Measurements from ENCODE around the gene CEP68. TPM values are rescaled to one million over a fixed set of nuclear protein-coding genes. Genes with fewer than 3 reads are reported as not detected.
A peak's percentile ranks its signal among the peaks of the same experiment; 100 is the strongest.

Gene CEP68
- total RNA-seq, 2 donors from 2014 or later: 12.5 to 12.7 TPM

DNA sequence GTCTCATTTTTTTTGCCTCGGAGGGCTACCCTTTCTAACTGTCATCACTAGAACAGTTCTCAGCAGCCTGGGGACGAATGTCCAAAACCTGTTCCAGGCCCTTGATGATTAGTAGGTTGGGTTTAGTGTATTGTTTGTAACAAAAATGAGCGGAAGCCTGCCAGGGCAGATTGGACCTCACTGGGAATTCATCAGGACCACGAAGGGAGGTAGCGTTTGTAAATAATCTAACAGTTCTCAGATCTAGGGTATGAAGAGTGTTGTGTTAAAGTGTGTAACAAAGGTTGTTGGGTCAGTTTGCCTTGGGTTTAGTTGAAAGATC lies 799 bp downstream of the CEP68 start:
- peak overlapping the region; percentile 88 to 91 for H3K27ac ChIP-seq
- no peaks in the 10 kb centered on the region for H3K36me3 ChIP-seq
- H3K27me3 ChIP-seq: no peaks in the 10 kb centered on the region
- H3K4me3 ChIP-seq: peak overlapping the region; percentile 77 to 92
- TF ChIP-seq, protein P1, sequence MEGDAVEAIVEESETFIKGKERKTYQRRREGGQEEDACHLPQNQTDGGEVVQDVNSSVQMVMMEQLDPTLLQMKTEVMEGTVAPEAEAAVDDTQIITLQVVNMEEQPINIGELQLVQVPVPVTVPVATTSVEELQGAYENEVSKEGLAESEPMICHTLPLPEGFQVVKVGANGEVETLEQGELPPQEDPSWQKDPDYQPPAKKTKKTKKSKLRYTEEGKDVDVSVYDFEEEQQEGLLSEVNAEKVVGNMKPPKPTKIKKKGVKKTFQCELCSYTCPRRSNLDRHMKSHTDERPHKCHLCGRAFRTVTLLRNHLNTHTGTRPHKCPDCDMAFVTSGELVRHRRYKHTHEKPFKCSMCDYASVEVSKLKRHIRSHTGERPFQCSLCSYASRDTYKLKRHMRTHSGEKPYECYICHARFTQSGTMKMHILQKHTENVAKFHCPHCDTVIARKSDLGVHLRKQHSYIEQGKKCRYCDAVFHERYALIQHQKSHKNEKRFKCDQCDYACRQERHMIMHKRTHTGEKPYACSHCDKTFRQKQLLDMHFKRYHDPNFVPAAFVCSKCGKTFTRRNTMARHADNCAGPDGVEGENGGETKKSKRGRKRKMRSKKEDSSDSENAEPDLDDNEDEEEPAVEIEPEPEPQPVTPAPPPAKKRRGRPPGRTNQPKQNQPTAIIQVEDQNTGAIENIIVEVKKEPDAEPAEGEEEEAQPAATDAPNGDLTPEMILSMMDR (IDR thresholded peaks at IDR 0.05): no peak
- no peak for DNase-seq (ENCODE audit: low spot score)
- H3K9me3 ChIP-seq: no peaks in the 10 kb centered on the region
- peaks cover 0 to 52% of the 10 kb centered on the region in 2 donors for H3K4me1 ChIP-seq

DNA sequence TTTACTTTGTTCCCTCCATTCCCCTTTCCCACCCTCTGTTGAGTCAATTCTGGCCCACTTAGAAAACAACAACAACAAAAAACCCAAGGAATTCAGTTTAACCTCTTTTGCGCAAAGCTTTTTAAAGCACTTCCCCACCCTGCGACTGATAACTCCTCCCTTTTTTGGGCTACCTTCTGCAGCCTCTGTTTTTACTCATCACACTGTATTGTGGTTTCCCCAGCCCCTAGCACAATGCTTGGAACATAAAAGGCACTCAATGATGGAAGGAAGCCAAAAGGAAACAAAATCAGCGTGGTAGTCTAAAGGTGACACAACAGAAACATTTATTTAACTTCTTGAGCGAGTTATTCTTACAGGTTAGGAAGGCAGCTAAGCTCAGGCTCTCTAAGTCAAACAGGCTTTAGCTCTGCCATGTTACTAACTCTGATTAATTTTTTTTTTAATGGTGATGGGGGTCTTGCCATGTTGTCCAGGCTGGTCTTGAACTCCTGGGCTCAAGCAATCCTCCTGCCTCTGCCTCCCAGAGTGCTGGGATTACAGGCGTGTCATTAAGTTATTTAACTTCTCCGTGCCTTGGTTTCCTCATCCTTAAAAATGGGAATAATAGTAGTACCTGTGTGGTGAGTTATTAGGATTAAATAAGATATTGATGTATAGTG lies 1.3 kb downstream of the CEP68 start:
- DNase-seq (ENCODE audit: low spot score): no peak
- TF ChIP-seq, protein P1 (IDR thresholded peaks at IDR 0.05): no peak
- Histone ChIP-seq H3K9me3 (no peaks in the 10 kb centered on the region), H3K4me3 (peak overlapping the region; percentile 77 to 92), H3K36me3 (no peaks in the 10 kb centered on the region), H3K4me1 (peaks cover 0 to 52% of the 10 kb centered on the region in 2 donors), H3K27ac (peak overlapping the region; percentile 88 to 91), H3K27me3 (no peaks in the 10 kb centered on the region)

DNA sequence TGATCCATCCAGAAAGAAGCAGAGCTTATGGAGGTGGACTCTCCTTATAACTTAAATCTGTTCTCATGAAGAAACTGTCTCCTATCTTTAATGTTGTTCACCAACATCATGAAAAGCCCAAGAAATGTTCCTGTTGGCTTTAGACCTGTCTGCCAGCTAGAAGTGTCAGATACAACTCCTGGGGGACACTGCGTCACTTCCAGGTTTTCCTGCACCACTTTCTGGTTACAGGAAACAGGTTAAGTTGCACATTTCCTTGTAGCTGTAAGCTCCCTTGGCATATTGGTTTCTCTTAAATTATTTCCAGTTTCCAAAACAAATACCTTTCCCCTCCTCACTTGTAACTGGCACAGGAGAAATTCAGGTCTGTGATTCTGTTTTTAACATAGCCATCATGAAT lies 2.9 kb downstream of the CEP68 start:
- Histone ChIP-seq H3K27me3 (no peaks in the 10 kb centered on the region), H3K27ac (peak overlapping the region; percentile 10 to 33), H3K4me1 (peaks cover 0 to 55% of the 10 kb centered on the region in 2 donors), H3K36me3 (no peaks in the 10 kb centered on the region), H3K9me3 (no peaks in the 10 kb centered on the region), H3K4me3 (no peak overlapping the region)
- no peak for DNase-seq (ENCODE audit: low spot score)
- TF ChIP-seq, protein P1 (IDR thresholded peaks at IDR 0.05): no peak

DNA sequence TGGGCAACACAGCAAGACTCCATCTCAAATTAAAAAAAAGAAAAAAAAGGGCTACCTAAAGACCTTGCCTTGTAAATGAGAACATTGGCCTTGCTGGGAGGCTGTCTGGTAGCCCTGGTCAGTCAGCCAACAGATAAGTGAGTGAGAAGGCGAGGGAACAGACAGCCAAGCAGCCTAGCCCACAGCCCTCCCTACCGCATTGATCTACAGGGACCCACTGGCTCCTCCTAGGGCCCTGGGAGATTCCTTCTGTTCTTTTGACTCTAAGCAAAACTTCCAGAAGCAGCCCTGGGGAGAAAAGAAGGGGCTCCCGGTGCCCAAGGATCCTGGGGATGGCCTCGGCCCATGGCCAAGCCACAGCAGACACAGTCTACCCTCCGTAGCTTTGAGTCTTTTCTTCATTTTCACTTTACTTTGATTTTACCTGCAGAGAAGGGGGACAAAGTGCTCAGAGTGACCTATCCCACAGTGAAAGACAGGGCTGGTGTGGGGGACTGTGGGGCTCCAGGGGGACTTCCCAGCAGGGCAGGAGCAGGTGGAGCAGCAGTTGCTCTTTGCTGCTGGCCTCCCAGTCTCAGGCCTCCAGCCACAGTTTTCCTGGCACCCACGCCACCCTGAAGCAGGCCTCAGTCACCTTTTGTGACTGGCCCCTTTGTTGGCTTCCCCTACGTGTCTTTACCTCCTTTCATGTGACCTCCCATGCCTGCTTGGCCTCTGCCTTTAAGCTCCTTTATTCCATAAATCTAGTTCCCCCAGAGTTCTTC lies 5.1 kb downstream of the CEP68 start:
- no peaks in the 10 kb centered on the region for H3K9me3 ChIP-seq
- DNase-seq (ENCODE audit: low spot score): no peak
- H3K4me1 ChIP-seq: peaks cover 0 to 68% of the 10 kb centered on the region in 2 donors
- H3K27me3 ChIP-seq: no peaks in the 10 kb centered on the region
- H3K36me3 ChIP-seq: no peaks in the 10 kb centered on the region
- TF ChIP-seq, protein P1 (IDR thresholded peaks at IDR 0.05): no peak
- no peak overlapping the region for H3K4me3 ChIP-seq
- no peak overlapping the region for H3K27ac ChIP-seq

DNA sequence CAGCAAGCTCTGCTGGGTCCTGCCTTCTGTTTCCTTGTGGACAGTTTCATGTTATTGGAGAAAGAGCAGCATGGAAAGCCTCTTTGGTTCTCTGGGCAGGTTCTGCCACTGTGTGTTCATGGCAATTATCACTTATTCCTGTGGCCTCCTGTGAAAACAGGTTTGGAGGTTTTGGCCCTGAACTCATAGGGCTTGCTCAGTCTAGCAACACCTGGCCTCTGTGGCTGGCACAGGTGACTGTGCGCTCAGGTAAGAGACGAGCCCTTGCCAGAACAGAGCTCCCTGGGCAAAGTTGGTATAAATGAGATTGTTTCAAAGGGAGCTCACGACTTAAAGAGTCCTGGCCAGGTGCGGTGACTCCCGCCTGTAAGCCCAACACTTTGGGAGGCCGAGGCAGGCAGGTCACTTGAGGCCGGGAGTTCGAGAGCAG lies 5.7 kb downstream of the CEP68 start:
- Histone ChIP-seq H3K27ac (no peak overlapping the region), H3K4me3 (no peak overlapping the region), H3K36me3 (no peaks in the 10 kb centered on the region), H3K9me3 (no peaks in the 10 kb centered on the region), H3K27me3 (no peaks in the 10 kb centered on the region), H3K4me1 (peaks cover 0 to 67% of the 10 kb centered on the region in 2 donors)
- TF ChIP-seq, protein P1 (IDR thresholded peaks at IDR 0.05): no peak
- no peak for DNase-seq (ENCODE audit: low spot score)
